Hippocampal formation (tissue), 2 donors: ENCODE measurements around the gene MESD.

Experiments
- DNase-seq, 2 donors: peaks; one replicate each; lab custom pipeline; 2025; lab: John Stamatoyannopoulos, UW

Gene MESD

DNA sequence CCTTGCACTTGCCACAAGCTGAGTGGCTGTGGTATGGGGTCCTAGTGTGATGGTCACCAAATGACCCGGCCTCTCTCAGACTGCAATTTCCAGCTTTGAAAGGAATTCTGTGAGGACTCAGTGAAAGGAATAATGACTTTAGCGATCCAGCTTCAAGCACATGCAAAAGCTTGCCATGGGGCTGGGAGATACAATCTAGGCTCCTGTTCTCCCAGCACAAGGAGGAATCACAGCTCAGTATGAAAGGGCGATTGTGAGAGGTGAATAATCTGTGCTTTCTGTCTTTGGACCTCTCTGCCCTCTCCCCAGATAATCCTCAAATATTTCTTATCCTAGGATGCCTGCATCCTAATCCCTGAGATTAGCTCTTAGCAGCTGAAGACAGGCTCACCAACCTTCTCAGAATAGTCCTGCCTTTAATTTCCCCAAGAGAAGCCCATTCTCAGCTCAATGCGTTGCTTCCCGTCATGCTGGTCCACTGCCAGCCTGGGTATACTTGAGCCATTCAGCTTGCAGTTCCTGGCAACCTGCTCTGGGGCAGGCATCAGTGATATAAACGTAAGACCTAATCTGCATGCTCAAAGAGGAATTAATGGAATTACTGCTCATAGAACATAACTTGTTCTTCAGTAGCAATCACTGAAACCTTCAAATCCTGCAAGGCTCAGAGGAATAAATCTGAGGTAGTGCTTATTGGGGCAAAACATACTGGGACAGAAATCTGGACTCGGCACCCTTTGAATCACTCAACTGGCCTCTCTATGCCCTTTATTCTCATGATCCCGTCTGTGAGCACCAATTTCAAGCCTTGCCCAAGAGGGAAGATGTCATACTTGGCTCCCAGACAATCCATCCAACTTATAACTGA, 26.2 kb upstream of the MESD start:
- DNase-seq: peak; percentile 71 to 80

DNA sequence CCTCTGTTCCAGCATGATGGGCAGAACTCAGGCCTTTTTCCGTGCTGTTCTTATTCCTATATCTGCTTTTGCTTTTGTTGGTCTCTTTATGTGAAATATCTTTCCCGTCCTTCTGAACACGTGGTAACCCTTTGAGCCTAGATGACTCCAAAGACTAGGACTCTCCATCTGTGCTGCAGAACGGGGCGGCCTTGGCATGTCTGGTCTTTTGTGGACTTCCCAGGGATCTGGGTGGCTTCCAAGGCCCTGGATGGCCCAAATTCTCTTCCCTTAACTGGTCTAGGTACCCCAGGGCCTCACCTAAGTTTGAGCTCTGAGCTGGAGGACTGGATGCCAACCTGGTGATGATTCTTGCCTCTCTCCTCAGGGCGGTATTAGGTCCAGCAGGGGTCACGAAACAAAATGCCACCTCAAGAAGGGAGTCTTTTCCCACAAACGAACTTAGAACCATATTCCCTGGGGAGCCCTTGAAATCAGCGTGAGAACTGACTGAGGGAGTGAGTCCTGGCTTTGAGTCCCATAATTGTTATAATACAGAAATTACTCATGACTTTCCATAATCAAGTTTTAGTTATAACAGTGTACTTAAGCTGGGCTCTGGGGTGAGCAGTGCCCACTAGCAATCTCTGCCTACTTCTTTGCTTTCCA, 25.0 kb upstream of the MESD start:
- DNase-seq: no peak

DNA sequence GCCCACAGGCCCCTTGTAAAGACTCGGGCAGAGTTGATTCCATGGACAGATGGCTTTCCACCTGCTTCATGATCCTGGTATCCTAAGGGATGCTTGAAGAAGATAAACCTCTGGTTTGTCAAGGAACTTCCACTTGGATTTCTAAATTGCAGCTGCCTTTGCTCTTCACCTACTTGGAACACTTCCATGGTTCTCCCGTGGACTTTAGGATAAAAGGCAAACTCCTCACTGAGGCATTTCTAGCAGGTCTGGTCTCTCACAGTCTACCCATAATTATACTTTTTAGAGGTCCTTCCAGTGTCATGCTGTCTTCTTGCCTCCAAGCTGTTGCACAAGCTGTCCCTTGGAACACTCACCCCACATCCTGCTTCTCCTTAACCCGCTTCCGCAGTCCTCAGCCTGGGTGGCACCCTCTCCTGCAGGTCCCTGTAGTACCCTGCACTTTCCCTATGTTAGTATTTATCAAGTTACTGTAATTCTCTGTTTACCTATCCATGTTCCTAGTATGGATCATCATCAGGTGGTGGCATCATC, 23.8 kb upstream of the MESD start:
- DNase-seq: no peak

DNA sequence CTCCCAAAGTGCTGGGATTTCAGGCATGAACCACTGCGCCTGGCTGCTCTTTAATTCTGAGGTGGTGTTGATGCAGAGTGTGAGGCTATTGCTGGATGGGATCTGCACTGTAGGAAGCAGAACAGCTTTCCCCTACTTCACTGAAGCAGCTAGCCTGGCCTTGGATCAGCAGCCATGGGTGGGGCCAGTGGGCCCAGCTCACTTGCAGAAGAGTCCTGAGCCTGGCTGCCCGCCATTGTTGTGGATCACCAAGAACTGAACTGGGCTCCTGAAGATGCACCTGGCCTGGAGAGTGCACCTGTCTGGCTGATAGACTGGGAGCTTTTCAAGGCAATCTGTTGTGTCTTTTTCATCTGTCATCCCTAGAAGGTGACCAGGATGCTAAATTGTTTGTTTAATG, 23.0 kb upstream of the MESD start:
- no peak for DNase-seq

DNA sequence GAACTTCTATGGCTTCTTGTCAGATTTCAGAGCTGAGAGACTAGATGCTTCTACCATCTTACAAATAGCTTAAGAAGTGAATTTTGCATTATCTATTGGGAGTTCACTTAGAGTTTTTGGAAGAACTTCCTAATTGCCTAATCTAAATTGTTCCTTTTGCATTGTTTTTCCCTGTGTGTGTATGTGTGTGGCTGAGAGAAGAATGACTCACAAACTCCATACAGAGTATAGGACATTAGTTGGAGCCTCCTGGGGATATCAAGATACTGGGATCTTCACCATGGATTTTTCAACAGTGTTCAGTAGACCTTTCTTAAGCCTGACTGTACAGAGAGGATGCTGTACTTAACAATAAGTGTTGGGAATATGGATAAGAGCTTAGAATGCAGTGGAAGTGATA, 22.0 kb upstream of the MESD start:
- no peak for DNase-seq

DNA sequence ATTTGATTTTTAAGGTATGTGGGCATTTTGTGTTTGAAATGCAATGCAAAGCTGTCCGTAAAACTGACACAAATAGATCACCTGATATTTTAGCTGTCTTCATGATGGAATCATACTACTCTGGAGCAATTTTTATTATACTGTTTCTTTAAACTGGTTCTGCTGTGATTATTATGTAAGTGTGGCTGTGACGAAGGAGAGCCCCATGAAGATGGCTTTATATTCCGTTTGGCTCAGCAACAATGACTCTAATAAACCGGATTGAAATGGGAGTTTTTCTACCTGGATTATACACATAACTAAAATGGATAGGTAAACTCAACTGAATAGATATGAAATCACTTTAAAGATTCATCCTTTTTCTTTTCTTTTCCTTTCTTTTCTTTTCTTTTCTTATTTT, 20.5 kb upstream of the MESD start:
- peak in 1 of 2 donors; percentile 42 for DNase-seq

DNA sequence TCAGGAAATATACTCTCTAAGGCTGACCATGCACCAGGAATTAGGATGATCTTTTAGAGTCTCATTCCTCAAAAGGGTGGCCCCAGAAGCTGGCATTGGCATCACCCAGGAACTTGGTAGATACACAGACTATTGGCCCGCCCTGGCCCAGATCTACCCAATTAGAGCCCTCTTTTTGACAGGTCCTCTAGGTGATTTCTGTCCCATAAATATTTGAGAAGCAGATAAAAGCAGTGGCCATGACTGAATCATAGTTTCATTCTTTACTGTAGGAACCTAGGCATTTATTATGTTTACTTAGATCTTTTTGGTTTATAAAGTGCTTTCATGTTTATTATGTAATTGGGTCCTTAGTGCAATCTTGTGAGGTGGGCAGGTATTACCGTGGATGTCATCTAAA, 18.7 kb upstream of the MESD start:
- DNase-seq: no peak

DNA sequence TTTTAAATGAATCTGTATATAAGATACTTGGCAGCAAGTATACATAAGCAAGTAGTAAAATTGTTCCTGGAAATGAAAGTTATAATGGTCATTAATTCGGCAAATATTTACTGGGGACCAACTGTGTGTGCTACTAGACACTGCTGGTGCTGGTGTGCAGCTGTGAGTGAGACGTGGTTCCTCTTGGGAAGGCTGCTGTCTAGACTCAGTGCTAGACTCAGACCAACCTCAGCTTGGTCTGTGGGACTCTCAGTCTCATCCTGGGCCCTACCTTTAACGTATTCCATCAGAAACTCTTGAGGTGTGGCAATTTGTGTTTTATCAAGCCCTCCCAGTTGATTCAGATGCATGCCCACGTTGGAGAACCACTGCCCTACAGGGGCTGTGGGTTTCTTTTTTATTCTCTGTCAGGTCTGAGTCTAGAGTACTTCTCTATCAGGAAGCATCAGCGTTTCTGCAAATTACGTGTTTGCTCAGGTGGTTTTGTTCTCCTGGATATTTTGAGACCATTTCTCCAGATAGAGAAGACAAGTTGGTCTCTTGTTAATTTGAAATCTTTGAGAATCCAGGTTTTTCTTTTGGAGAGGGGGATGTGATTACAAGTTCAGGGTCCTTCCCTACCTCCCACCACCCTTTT, 17.9 kb upstream of the MESD start:
- no peak for DNase-seq

DNA sequence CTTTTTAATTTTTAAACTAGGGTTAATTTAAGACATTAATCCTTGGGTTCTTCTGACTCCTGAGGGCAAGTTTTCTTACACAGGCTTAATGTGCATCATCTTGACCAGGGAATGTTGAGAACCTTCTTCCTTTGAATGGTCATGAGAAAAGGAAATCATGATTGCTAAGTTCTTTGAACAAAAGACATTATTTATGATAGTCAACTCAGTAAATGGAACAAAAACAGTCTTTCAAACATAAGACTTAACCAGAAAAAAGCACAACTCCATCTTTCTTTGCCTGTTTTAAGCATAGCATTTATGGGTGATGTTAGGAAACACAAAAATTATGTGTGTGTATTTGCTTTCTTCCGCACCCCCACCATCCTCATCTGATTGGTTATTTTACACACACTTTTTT, 16.5 kb upstream of the MESD start:
- no peak for DNase-seq

DNA sequence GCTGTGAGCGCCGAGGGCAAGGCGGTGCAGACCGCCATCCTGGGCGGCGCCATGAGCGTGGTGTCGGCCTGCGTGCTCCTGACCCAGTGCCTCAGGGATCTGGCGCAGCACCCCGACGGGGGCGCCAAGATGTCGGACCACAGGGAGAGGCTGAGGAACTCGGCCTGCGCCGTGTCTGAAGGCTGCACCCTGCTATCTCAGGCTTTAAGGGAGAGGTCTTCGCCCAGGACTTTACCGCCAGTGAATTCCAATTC, 13.4 kb upstream of the MESD start:
- no peak for DNase-seq

DNA sequence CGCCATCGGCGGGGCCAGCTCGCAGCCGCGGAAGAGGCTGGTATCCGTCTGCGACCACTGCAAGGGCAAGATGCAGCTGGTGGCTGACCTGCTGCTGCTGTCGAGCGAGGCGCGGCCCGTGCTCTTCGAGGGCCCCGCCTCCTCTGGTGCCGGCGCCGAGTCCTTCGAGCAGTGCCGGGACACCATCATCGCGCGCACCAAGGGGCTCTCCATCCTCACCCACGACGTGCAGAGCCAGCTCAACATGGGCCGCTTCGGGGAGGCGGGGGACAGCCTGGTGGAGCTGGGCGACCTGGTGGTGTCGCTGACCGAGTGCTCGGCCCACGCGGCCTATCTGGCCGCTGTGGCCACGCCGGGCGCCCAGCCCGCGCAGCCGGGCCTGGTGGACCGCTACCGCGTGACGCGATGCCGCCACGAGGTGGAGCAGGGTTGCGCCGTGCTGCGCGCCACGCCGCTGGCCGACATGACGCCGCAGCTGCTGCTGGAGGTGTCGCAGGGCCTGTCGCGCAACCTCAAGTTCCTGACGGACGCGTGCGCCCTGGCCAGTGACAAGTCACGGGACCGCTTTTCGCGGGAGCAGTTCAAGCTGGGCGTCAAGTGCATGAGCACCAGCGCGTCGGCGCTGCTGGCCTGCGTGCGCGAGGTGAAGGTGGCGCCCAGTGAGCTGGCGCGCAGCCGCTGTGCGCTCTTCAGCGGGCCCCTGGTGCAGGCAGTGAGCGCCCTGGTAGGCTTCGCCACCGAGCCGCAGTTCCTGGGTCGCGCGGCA, 12.9 kb upstream of the MESD start:
- no peak for DNase-seq

DNA sequence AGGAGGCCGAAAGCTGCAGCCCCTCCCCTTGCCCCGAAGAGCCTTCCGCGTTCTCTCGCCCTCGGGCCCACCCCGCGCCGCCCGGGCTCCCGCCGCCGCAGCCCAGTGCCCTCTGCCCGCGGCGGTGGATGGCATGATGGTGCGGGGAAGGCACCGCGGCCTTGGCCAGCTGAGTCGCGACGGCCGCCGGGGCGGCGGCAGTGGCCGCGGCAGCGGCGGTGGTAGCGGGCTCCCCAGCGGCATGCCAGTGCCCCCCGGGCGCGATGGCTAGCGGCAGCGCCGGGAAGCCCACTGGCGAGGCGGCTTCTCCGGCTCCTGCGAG, 12.4 kb upstream of the MESD start:
- DNase-seq: no peak

DNA sequence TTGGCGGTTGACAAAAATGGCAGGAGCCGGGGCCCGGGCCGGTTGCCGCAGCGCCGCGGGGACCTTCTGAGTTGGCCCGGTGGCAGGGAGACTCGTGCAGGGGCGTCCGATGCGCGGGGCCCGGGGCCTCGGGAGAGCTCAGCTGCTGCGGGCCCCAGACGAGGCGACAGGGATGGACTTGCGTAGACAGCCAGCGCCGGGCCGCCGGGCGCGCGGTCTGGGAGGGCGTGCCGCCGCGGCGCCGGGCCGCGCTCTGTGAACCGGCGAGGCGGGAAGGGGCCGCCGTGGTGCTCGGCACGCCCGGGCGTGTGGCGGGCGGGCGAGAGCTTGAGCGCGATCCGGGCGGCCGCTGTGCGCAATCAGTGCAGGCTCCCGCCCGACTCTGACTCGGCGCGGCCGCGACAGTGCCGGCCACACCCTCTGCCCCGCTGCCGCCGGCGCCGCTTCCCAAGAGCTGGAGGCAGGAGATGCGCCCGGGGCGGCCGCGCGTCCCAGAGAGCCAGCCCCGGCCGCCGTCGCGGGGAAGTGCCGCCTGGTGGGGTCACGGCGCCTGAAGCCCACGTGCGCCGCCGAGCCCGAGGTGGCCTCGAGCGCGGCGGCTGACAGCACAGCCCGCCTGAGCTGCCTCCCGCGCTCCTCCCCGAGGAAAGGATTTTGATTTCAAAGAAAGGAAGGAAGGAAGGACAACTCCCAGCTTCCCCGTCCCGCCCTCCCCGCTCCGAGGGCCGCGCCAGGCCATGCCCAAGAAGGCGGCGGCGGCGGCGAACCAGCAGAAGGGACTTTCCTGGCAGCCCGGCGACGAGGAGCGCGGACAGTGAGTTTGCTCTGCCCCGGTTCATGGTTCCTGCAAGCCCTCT, 11.8 kb upstream of the MESD start:
- DNase-seq: peak in 1 of 2 donors; percentile 62

DNA sequence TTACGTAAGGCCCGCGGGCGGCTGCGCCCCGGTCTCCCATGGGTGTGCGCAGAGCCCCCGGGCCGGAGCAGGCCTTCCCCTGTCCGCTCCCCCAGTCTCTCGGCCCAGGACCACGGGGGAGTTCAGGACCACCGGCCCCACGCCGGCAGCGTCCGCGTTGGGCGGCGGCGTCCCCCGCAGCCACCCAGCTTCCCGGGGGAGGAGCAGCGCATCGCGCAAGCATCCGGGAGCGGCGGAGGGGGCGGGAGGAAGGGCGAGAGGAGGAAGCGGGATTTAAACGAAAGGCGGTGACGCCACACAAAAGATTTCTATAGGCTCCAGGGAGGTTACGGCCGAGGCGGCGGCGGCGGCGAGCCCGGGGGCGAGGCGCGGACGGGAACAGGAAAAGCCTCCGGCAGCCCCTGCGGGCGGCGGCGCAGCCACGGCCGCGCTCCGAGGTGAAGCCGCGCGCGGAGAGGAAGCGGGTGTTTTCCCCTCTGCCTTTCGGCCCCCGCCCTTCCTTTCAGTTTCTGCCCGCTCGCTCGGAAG, 11.1 kb upstream of the MESD start, which contains the start of gene TLNRD1:
TSS of gene TLNRD1 (plus strand) at position 300 of the 528 bp plus-strand sequence. CDS start 1,349 bp downstream, outside the sequence.
- DNase-seq: peak; percentile 67 to 69

DNA sequence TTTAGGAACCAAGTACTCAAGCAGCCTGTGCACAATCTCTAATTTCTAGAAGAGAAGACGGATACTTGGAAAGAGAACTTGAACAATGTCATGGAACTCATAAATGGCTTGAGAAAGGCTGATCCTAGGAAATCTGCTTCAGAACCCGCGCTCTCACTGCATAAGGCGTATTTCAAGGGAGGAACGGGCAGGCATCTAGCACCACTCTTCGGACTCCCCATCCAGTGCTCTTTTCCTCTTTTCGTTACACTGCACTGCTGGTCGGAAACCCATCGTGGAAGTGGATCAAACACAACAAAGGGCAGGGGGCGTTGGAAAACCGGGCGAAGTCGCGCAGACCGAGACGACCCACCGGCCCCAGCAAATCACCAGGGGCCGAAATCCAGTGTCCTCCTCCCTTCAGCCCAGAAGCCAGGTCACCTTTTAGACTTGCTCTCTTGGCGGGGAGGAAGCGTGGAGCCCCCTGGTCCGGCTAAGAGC, 10.6 kb upstream of the MESD start:
- peak in 1 of 2 donors; percentile 48 for DNase-seq

DNA sequence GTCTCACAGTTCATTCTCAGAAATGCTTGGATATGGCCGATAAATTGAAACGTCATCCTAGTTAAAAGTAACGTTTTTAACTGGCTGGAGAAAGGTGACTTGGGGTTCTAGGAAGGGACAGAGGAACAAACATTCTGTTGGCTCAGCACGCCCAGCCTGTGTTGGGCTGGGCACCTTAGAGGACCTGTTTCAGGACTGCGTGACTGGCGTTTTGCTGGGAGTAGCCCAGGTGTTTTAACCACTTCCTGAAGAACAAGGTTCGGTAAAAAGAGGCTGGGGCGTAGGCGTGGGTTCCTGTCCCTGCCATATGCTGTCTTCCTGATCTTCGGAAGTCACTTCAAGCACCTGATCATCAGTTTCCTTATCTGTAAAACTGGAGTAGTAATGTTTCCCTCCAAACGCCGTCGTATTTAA, 10.0 kb upstream of the MESD start:
- no peak for DNase-seq

DNA sequence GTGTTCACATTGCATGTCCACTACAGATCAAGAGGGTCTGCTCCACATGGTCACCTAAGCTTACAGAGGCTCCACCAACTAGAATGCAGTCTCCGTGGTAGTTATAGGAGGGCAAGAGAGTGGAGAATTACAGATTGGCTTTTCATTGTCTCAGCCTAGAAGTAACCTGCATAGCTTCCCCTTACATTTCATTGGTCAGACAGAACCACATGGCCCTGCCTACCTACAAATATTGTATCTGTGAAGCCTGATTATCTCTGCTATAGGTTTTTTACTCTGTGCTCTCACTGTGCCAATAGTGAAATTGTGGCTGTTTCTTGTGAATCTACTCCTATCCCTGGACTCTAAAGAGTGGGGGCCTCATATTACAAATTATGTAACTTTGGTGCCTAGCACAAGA, 8.6 kb upstream of the MESD start:
- DNase-seq: no peak

DNA sequence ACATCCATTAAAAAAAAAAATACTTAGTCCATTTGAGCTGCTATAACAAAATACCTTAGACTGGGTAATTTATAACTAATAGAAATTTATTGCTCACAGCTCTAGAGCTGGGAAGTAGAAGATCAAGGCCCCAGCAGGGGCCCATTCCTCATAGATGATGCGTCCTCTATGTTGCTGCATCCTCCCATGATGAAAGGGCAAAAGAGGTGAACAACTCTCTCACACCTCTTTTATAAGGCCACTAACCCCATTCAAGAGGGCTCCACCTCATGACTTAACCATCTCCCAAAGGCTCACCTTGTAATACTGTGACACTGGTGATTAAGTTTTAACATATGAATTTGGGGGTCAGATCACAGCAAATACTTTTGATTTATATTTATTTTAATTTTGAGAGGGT, 8.1 kb upstream of the MESD start:
- DNase-seq: no peak

DNA sequence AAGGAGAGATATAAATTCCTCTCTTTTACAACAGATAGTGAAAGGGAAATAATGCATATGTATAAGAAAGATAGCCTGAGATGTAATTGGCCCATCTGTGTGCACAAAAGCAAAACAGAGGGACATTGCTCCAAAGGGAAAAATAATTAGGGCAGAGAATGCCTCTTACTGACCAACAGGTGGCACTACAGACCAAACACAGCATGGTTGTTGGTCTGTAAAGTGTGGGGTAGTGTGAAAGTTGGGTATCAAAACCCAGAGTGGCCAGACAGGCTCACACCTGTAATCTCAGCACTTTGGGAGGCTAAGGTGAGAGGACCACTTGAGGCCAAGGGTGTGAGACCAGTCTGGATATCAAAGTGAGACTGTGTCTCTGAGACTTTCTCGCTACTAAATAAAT, 6.6 kb upstream of the MESD start:
- DNase-seq: no peak

DNA sequence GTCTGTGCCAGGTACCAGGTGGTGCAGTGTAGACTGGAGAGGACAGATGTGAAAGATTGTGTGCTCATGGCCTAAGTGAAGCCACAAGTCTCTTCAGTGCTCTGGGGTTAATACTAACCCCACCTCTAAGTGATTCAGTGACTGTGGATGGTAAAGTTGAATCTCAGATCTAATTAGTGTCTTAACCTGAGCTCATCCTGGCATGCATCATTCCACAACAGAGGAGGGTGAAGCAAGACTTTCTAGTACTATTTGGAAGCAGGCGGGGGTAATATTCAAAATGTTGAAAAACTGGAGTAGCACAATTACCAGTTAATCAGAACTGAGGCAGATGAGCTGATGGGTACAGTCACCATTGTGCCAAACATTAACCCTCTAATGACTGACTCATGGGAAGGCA, 2.8 kb upstream of the MESD start:
- DNase-seq: no peak

DNA sequence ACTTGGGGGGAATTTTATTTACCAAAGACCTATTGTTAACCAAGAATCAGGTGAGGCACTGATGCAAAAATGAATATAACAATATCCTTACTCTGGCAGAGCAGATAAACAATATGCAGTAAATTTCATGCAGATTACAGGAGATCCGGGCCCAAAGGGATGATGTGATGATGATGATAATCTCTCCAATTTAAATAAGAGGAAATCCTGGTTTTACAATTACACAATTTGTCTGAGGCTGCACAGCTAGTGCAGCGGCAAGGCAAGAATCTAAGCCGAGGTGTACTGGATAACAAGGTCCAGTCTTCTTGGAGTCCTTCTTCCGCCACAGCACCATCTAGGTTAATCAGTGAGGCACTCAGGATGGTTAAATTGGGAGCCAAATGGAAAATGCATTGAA, 2.4 kb upstream of the MESD start:
- DNase-seq: no peak
